KMS-11 (cell line): ENCODE data around the gene GPX6.
"Not testable (repeated sequence)": the region's sequence is repeated elsewhere in the genome, so short reads cannot be mapped to it uniquely, and the experiment has no call there.

Experiments
- H2AFZ ChIP-seq: fragments of 200-600 bp; sonication (generic); 2 replicates; pipeline ENCODE4 v1.6.1; 2016; ENCODE audit warnings: antibody characterized with exemption, mixed run types, low read depth
- H3K27ac ChIP-seq: fragments of 200-600 bp; sonication (generic); 2 replicates; pipeline ENCODE4 v1.6.1; 2016; ENCODE audit warnings: mild to moderate bottlenecking, mixed run types
- H3K27me3 ChIP-seq: fragments of 200-600 bp; sonication (generic); 2 replicates; pipeline ENCODE4 v1.6.1; 2017; ENCODE audit warnings: mild to moderate bottlenecking, low read depth, mixed run types, moderate library complexity; ENCODE audit not compliant: insufficient read depth
- H3K36me3 ChIP-seq: fragments of 200-600 bp; sonication (generic); 2 replicates; pipeline ENCODE4 v1.6.1; 2017; ENCODE audit warnings: mild to moderate bottlenecking, mixed run types; ENCODE audit not compliant: insufficient read depth
- H3K4me1 ChIP-seq: fragments of 200-600 bp; sonication (generic); 2 replicates; pipeline ENCODE4 v1.6.1; 2016; ENCODE audit warnings: mild to moderate bottlenecking, low read depth, mixed run types; ENCODE audit not compliant: poor library complexity, severe bottlenecking
- H3K4me2 ChIP-seq: fragments of 200-600 bp; sonication (generic); 2 replicates; pipeline ENCODE4 v1.7.0; 2016; ENCODE audit warnings: mild to moderate bottlenecking, mixed run types
- H3K4me3 ChIP-seq: fragments of 200-600 bp; sonication (generic); IDR thresholded peaks from 2 replicates; pipeline ENCODE4 v1.6.1; 2017; ENCODE audit warnings: low read depth, low read length, mixed read lengths; ENCODE audit not compliant: insufficient read depth
- H3K79me2 ChIP-seq: fragments of 200-600 bp; sonication (generic); 2 replicates; pipeline ENCODE4 v1.6.1; 2016; ENCODE audit warnings: low read depth, mixed run types; ENCODE audit not compliant: insufficient read depth
- H3K9ac ChIP-seq: fragments of 200-600 bp; sonication (generic); 2 replicates; pipeline ENCODE4 v1.6.1; 2016; ENCODE audit warnings: mild to moderate bottlenecking, mixed run types
- H4K20me1 ChIP-seq: fragments of 200-600 bp; sonication (generic); 2 replicates; pipeline ENCODE4 v1.6.1; 2016; ENCODE audit warnings: mild to moderate bottlenecking, mixed run types; ENCODE audit not compliant: insufficient read depth
- CTCF ChIP-seq: fragments of 200-600 bp; sonication (generic); conservative IDR thresholded peaks from 2 replicates; pipeline ENCODE4 v1.6.1; 2017; ENCODE audit warnings: low read depth, mild to moderate bottlenecking, antibody characterized with exemption, low read length, moderate library complexity, mixed read lengths

Gene GPX6

GRCh38 chr6:28485482-28485881 lies 30.1 kb downstream of the GPX6 start:
- H3K9ac ChIP-seq, result no peak overlapping the region
- no peaks in the 10 kb centered on the region for H3K4me1 ChIP-seq
- H3K27me3 ChIP-seq, result no peaks in the 10 kb centered on the region
- H3K4me3 ChIP-seq, result no peak overlapping the region
- no peaks in the 10 kb centered on the region for H3K79me2 ChIP-seq
- no peak overlapping the region for H3K4me2 ChIP-seq
- no peak overlapping the region for H3K27ac ChIP-seq
- no peaks in the 10 kb centered on the region for H4K20me1 ChIP-seq
- no peaks in the 10 kb centered on the region for H3K36me3 ChIP-seq
- no peak for TF ChIP-seq CTCF
- no peak overlapping the region for H2AFZ ChIP-seq

- Histone ChIP-seq H3K4me2 (no peak overlapping the region), H4K20me1 (no peaks in the 10 kb centered on the region), H2AFZ (no peak overlapping the region), H3K79me2 (no peaks in the 10 kb centered on the region), H3K9ac (no peak overlapping the region), H3K4me3 (no peak overlapping the region), H3K27me3 (no peaks in the 10 kb centered on the region), H3K36me3 (no peaks in the 10 kb centered on the region), H3K4me1 (no peaks in the 10 kb centered on the region), H3K27ac (no peak overlapping the region)
- TF ChIP-seq CTCF, result no peak
Observed at GRCh38 chr6:28480253-28480932, 35.2 kb downstream of the GPX6 start.

- TF ChIP-seq CTCF, result no peak
- H2AFZ ChIP-seq, result no peak overlapping the region
- H3K4me3 ChIP-seq, result no peak overlapping the region
- H3K4me2 ChIP-seq, result no peak overlapping the region
- no peaks in the 10 kb centered on the region for H3K4me1 ChIP-seq
- no peaks in the 10 kb centered on the region for H4K20me1 ChIP-seq
- H3K9ac ChIP-seq, result no peak overlapping the region
- no peaks in the 10 kb centered on the region for H3K36me3 ChIP-seq
- H3K79me2 ChIP-seq, result no peaks in the 10 kb centered on the region
- no peaks in the 10 kb centered on the region for H3K27me3 ChIP-seq
- H3K27ac ChIP-seq, result no peak overlapping the region
Observed at GRCh38 chr6:28478518-28478917, 37.1 kb downstream of the GPX6 start.

- H3K4me3 ChIP-seq, result no peak overlapping the region
- no peak overlapping the region for H3K27ac ChIP-seq
- H3K79me2 ChIP-seq, result no peaks in the 10 kb centered on the region
- no peaks in the 10 kb centered on the region for H3K4me1 ChIP-seq
- TF ChIP-seq CTCF, result no peak
- H3K36me3 ChIP-seq, result no peaks in the 10 kb centered on the region
- no peaks in the 10 kb centered on the region for H4K20me1 ChIP-seq
- H2AFZ ChIP-seq, result peak overlapping the region; percentile 43; the same call in 1 of the 2 replicates
- H3K27me3 ChIP-seq, result no peaks in the 10 kb centered on the region
- no peak overlapping the region for H3K9ac ChIP-seq
- peak overlapping the region; percentile 3; the same call in 1 of the 2 replicates for H3K4me2 ChIP-seq
Observed at GRCh38 chr6:28474441-28475219, 41.0 kb downstream of the GPX6 start.

GRCh38 chr6:28469153-28469745 lies 46.3 kb downstream of the GPX6 start:
- H3K27ac ChIP-seq, H3K27me3 ChIP-seq, H3K4me1 ChIP-seq, H3K36me3 ChIP-seq, H3K4me3 ChIP-seq, H4K20me1 ChIP-seq, H3K9ac ChIP-seq, H3K79me2 ChIP-seq, H3K4me2 ChIP-seq, H2AFZ ChIP-seq: not testable (repeated sequence)
